Neural progenitor cell (in vitro differentiated cells): ENCODE results near the gene HRH2. TPM values are rescaled to one million over a fixed set of nuclear protein-coding genes. Genes with fewer than 3 reads are reported as not detected.

Experiments used
- DNase-seq: peaks from one replicate; pipeline ENCODE4 v3.0.0-alpha.2; 2016; ENCODE audit warnings: low spot score
- H2AFZ ChIP-seq: fragments of 200-600 bp; sonication (generic); replicated peaks from 2 replicates; pipeline ENCODE4 v1.6.1; 2016; ENCODE audit warnings: antibody characterized with exemption
- H3F3A ChIP-seq: fragments of 200-600 bp; sonication (generic); 2 replicates; pipeline ENCODE4 v1.6.1; 2016; ENCODE audit warnings: antibody characterized with exemption, low read depth
- H3K27ac ChIP-seq: fragments of 200-600 bp; sonication (generic); 2 replicates; pipeline ENCODE4 v1.5.1; 2016; ENCODE audit warnings: mild to moderate bottlenecking
- H3K27me3 ChIP-seq: fragments of 200-600 bp; sonication (generic); 2 replicates; pipeline ENCODE4 v1.6.1; 2016; ENCODE audit warnings: mild to moderate bottlenecking, moderate library complexity
- H3K36me3 ChIP-seq: fragments of 200-600 bp; sonication (generic); 2 replicates; pipeline ENCODE4 v1.5.1; 2016
- H3K4me1 ChIP-seq: fragments of 200-600 bp; sonication (generic); 2 replicates; pipeline ENCODE4 v1.6.1; 2016; ENCODE audit warnings: mixed run types
- H3K4me2 ChIP-seq: fragments of 200-600 bp; sonication (generic); 2 replicates; pipeline ENCODE4 v1.6.1; 2016
- H3K4me3 ChIP-seq: fragments of 200-600 bp; sonication (generic); 2 replicates; pipeline ENCODE4 v1.5.1; 2016
- H3K79me2 ChIP-seq: fragments of 200-600 bp; sonication (generic); 2 replicates; pipeline ENCODE4 v1.6.1; 2016; ENCODE audit warnings: low read depth
- H3K9ac ChIP-seq: fragments of 200-600 bp; sonication (generic); 2 replicates; pipeline ENCODE4 v1.6.1; 2016
- H3K9me3 ChIP-seq: fragments of 200-600 bp; sonication (generic); 2 replicates; pipeline ENCODE4 v1.5.1; 2016; ENCODE audit warnings: low read depth
- H4K20me1 ChIP-seq: fragments of 200-600 bp; sonication (generic); 2 replicates; pipeline ENCODE4 v1.6.1; 2016; ENCODE audit warnings: low read depth
- H3K27ac Mint-ChIP-seq: 3 replicates; pipeline ENCODE4 v1.8.0; 2021; ENCODE audit warnings: mixed read lengths
- H3K27me3 Mint-ChIP-seq: 2 replicates; pipeline ENCODE4 v1.8.0; 2022; ENCODE audit warnings: low read depth, mild to moderate bottlenecking, inconsistent platforms, moderate library complexity, mixed read lengths; ENCODE audit not compliant: insufficient read depth
- H3K36me3 Mint-ChIP-seq: 3 replicates; pipeline ENCODE4 v1.8.0; 2021; ENCODE audit warnings: mixed read lengths
- H3K4me1 Mint-ChIP-seq: 3 replicates; pipeline ENCODE4 v1.8.0; 2021; ENCODE audit warnings: mixed read lengths
- H3K4me3 Mint-ChIP-seq: 3 replicates; pipeline ENCODE4 v1.8.0; 2021; ENCODE audit warnings: mild to moderate bottlenecking, moderate library complexity, mixed read lengths
- H3K9me3 Mint-ChIP-seq: 3 replicates; pipeline ENCODE4 v1.8.0; 2020; ENCODE audit warnings: mixed read lengths
- CTCF ChIP-seq: fragments of 200-600 bp; sonication (generic); IDR thresholded peaks from 2 replicates; pipeline ENCODE4 v1.5.1; 2017; ENCODE audit warnings: antibody characterized with exemption, mild to moderate bottlenecking
- EZH2 ChIP-seq: fragments of 200-600 bp; sonication (generic); IDR thresholded peaks from 2 replicates; pipeline ENCODE4 v1.6.1; 2017; ENCODE audit warnings: antibody characterized with exemption, mild to moderate bottlenecking, moderate library complexity
- EZH2phosphoT487 ChIP-seq: fragments of 200-600 bp; sonication (generic); IDR thresholded peaks from 2 replicates; pipeline ENCODE4 v1.6.1; 2017; ENCODE audit warnings: antibody characterized with exemption
- total RNA-seq: library from RNA; depleted of rRNA; stranded (reverse); fragments of >200 nt; gene quantifications from 2 replicates; pipeline ENCODE4 v1.2.3, GENCODE V29; 2015; ENCODE audit warnings: low replicate concordance

Gene HRH2
- total RNA-seq, 1 donor from 2014 or later = not detected

GRCh38 chr5:175712313-175712680 lies 54.4 kb downstream of the HRH2 start:
- H3K36me3 Mint-ChIP-seq = peaks cover 4% of the 10 kb centered on the region
- H3K4me3 ChIP-seq = no peak overlapping the region
- TF ChIP-seq EZH2 (no peak), CTCF (no peak), EZH2phosphoT487 (no peak)
- no peak for DNase-seq
- no peak overlapping the region for H3K9ac ChIP-seq
- H3K27me3 Mint-ChIP-seq = peaks cover 4% of the 10 kb centered on the region
- H3K4me2 ChIP-seq = no peak overlapping the region
- no peaks in the 10 kb centered on the region for H3K4me1 Mint-ChIP-seq
- no peak overlapping the region for H2AFZ ChIP-seq
- H3K4me1 ChIP-seq = no peaks in the 10 kb centered on the region
- no peaks in the 10 kb centered on the region for H4K20me1 ChIP-seq
- no peaks in the 10 kb centered on the region for H3K9me3 ChIP-seq
- H3K9me3 Mint-ChIP-seq = peaks cover 16% of the 10 kb centered on the region
- no peak overlapping the region for H3K27ac Mint-ChIP-seq
- H3K27ac ChIP-seq = no peak overlapping the region
- no peaks in the 10 kb centered on the region for H3K27me3 ChIP-seq
- H3K36me3 ChIP-seq = no peaks in the 10 kb centered on the region
- no peaks in the 10 kb centered on the region for H3K79me2 ChIP-seq
- no peaks in the 10 kb centered on the region for H3F3A ChIP-seq
- H3K4me3 Mint-ChIP-seq = no peak overlapping the region

GRCh38 chr5:175712681-175713085 lies 54.8 kb downstream of the HRH2 start:
- no peak overlapping the region for H3K4me3 ChIP-seq
- Mint-ChIP-seq H3K4me3 (no peak overlapping the region), H3K27ac (no peak overlapping the region), H3K4me1 (no peaks in the 10 kb centered on the region), H3K36me3 (peaks cover 4% of the 10 kb centered on the region), H3K27me3 (peaks cover 4% of the 10 kb centered on the region), H3K9me3 (peaks cover 16% of the 10 kb centered on the region)
- H3K79me2 ChIP-seq = no peaks in the 10 kb centered on the region
- TF ChIP-seq CTCF (no peak), EZH2 (no peak), EZH2phosphoT487 (no peak)
- no peaks in the 10 kb centered on the region for H4K20me1 ChIP-seq
- H3K27ac ChIP-seq = no peak overlapping the region
- H3K9me3 ChIP-seq = no peaks in the 10 kb centered on the region
- no peaks in the 10 kb centered on the region for H3K27me3 ChIP-seq
- no peaks in the 10 kb centered on the region for H3K36me3 ChIP-seq
- DNase-seq = no peak
- no peaks in the 10 kb centered on the region for H3F3A ChIP-seq
- H2AFZ ChIP-seq = no peak overlapping the region
- no peak overlapping the region for H3K4me2 ChIP-seq
- no peak overlapping the region for H3K9ac ChIP-seq
- no peaks in the 10 kb centered on the region for H3K4me1 ChIP-seq

GRCh38 chr5:175713930-175714329 lies 56.1 kb downstream of the HRH2 start:
- Histone ChIP-seq H3K4me2 (no peak overlapping the region), H3K9ac (no peak overlapping the region), H3K36me3 (no peaks in the 10 kb centered on the region), H3K27ac (no peak overlapping the region), H2AFZ (no peak overlapping the region), H3K27me3 (no peaks in the 10 kb centered on the region), H3K4me1 (no peaks in the 10 kb centered on the region), H4K20me1 (no peaks in the 10 kb centered on the region), H3K4me3 (no peak overlapping the region), H3F3A (no peaks in the 10 kb centered on the region), H3K79me2 (no peaks in the 10 kb centered on the region), H3K9me3 (no peaks in the 10 kb centered on the region)
- Mint-ChIP-seq H3K9me3 (peaks cover 16% of the 10 kb centered on the region), H3K36me3 (peaks cover 4% of the 10 kb centered on the region), H3K4me1 (no peaks in the 10 kb centered on the region), H3K4me3 (no peak overlapping the region), H3K27me3 (peaks cover 4% of the 10 kb centered on the region), H3K27ac (no peak overlapping the region)
- DNase-seq = no peak
- TF ChIP-seq EZH2 (no peak), EZH2phosphoT487 (no peak), CTCF (no peak)
